A673 (cell line): ENCODE results near the gene SULT2B1. TPM values are rescaled to one million over a fixed set of nuclear protein-coding genes. Genes with fewer than 3 reads are reported as not detected.
A peak's percentile ranks its signal among the peaks of the same experiment; 100 is the strongest.

ENCODE experiments used
- BruUV-seq: library from RNA; stranded (reverse); fragments of 400-500 nt; replicated peaks from 2 replicates; lab custom pipeline; 2021; lab: Mats Ljungman, UMichigan
- CTCF ChIA-PET: fragments of 300-600 bp; sonication (Branson Sonifier 250); formaldehyde crosslinking; loops from one replicate; lab custom pipeline; 2022; ENCODE audit warnings: antibody characterized with exemption; lab: Charles Lee
- POLR2A ChIA-PET: fragments of 300-600 bp; sonication (Branson Sonifier 250); formaldehyde crosslinking; loops from one replicate; lab custom pipeline; 2022; ENCODE audit warnings: antibody characterized with exemption; ENCODE audit not compliant: low non-redundant PET; lab: Charles Lee
- DNase-seq: peaks from one replicate; pipeline ENCODE4 v3.0.0-alpha.2; 2015; ENCODE audit warnings: low spot score
- H3K27ac ChIP-seq: fragments of 200-600 bp; sonication (generic); 2 replicates; pipeline ENCODE4 v1.5.1; 2016; ENCODE audit warnings: mixed run types, low read depth, mild to moderate bottlenecking, mixed read lengths, antibody characterized with exemption, low read length; ENCODE audit not compliant: poor library complexity, severe bottlenecking
- H3K27me3 ChIP-seq: fragments of 200-600 bp; sonication (generic); replicated peaks from 2 replicates; pipeline ENCODE4 v1.6.1; 2017; ENCODE audit warnings: mixed run types, low read depth, mild to moderate bottlenecking, mixed read lengths, antibody characterized with exemption, low read length; ENCODE audit not compliant: insufficient read depth, poor library complexity
- H3K36me3 ChIP-seq: fragments of 200-600 bp; sonication (generic); 2 replicates; pipeline ENCODE4 v1.6.1; 2016; ENCODE audit warnings: mixed run types, mild to moderate bottlenecking, mixed read lengths, antibody characterized with exemption, low read length; ENCODE audit not compliant: insufficient read depth, poor library complexity, severe bottlenecking
- H3K4me1 ChIP-seq: fragments of 200-600 bp; sonication (generic); 2 replicates; pipeline ENCODE4 v1.6.1; 2017; ENCODE audit warnings: mixed run types, mild to moderate bottlenecking, mixed read lengths, antibody characterized with exemption, low read length; ENCODE audit not compliant: insufficient read depth, poor library complexity, severe bottlenecking
- H3K4me3 ChIP-seq: fragments of 200-600 bp; sonication (generic); 2 replicates; pipeline ENCODE4 v1.5.1; 2016; ENCODE audit warnings: low read depth, mixed run types, mild to moderate bottlenecking, mixed read lengths, low read length; ENCODE audit not compliant: poor library complexity, severe bottlenecking
- H3K9me3 ChIP-seq: fragments of 200-600 bp; sonication (generic); 2 replicates; pipeline ENCODE4 v1.6.1; 2016; ENCODE audit warnings: mixed run types, low read depth, mild to moderate bottlenecking, mixed read lengths, antibody characterized with exemption, low read length; ENCODE audit not compliant: poor library complexity, severe bottlenecking
- CTCF ChIP-seq: fragments of 300-800, 200-600 bp; sonication (generic); conservative IDR thresholded peaks from 2 replicates; pipeline ENCODE4 v1.5.1; 2017; ENCODE audit warnings: low read depth, mild to moderate bottlenecking, antibody characterized with exemption, low read length, moderate library complexity, mixed read lengths
- EZH2 ChIP-seq: fragments of 200-600 bp; sonication (generic); IDR thresholded peaks from 2 replicates; pipeline ENCODE4 v1.6.1; 2017; ENCODE audit warnings: borderline replicate concordance, low read depth, mild to moderate bottlenecking, mixed read lengths, antibody characterized with exemption, low read length; ENCODE audit not compliant: poor library complexity, severe bottlenecking
- intact Hi-C: fragments of 100-400 bp; cut with micrococcal nuclease; formaldehyde crosslinking; loops from one replicate; pipeline ENCODE4 v1.10.0; 2022; ENCODE audit not compliant: unreplicated experiment
- total RNA-seq: library from RNA; stranded (reverse); gene quantifications from 2 replicates; pipeline ENCODE4 v1.2.3, GENCODE V29; 2021

The SULT2B1 gene
- total RNA-seq, 1 experiment from 2014 or later: 0.60 TPM

GRCh38 chr19:48614436-48615230 is 62.7 kb downstream of the SULT2B1 start, which contains the start of gene FAM83E:
Gene FAM83E, minus strand, starts transcription at chr19:48615076. Its CDS starts 1,704 bp downstream, at chr19:48613372.
- no TSS peak for BruUV-seq
- Histone ChIP-seq H3K27ac (peak within 1 kb of the TSS; percentile 42), H3K4me3 (no peak within 1 kb of the TSS), H3K27me3 (no peaks in the 10 kb centered on the region), H3K36me3 (peaks cover 37% of the 10 kb centered on the region), H3K9me3 (no peaks in the 10 kb centered on the region), H3K4me1 (peaks cover 20% of the 10 kb centered on the region)
- ChIA-PET CTCF (no interaction called here), POLR2A (no interaction called here)
- peak; percentile 32 for DNase-seq
- TF ChIP-seq CTCF: no peak
- intact Hi-C loops: no loop called here

DNA sequence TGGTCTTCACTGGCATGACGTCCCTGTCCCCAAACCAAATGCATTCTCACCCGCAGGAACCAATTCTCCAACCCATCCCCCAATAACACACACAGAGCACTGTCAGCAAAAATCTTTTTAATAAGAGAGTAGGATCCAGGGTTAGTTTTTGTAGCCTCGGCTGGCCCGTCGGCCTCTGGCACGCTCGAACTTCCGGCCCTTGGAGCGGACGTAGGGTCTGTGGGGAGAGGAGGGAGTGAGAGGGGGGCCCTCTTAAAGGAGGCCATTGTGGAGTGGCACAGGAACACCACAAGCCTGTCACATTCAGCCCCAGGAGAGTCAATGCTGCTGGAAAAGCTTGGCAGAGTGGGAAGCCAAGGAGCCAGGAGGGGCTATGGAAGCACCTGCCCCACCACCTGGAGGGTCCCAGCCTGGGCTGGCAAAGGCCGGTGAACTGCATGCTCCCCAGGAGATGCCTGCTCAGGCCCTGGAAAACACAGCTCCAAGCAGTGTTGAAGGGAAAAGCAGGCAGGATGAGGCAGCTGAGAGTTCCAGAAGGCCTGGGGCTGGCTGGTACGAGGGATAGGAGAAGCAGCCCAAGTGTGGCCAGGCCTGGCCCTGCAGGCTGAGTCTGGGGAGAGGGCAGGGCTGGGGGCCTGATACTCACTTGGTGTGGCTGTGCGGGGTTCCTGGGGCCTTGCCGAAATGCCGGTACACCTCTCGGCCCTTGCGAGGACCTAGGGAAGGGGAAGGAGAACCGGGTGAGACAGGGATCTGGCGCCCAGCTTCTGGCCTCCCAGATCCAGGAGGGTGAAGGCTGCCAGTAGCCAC is 63.5 kb downstream of the SULT2B1 start:
- Histone ChIP-seq H3K27me3 (no peaks in the 10 kb centered on the region), H3K9me3 (no peaks in the 10 kb centered on the region), H3K27ac (peak overlapping the region; percentile 32), H3K4me3 (no peak overlapping the region), H3K36me3 (peaks cover 37% of the 10 kb centered on the region), H3K4me1 (peaks cover 20% of the 10 kb centered on the region)
- no peak for DNase-seq
- POLR2A ChIA-PET: no interaction called here
- CTCF ChIA-PET: interaction anchor here (0.6 kb wide), 1 partner anchor 92 kb away, joined by 4 read pairs; no protein-coding TSS in a partner anchor
- BruUV-seq: no TSS peak
- intact Hi-C loops: no loop called here
- TF ChIP-seq CTCF (no peak), EZH2 (no peak)

DNA sequence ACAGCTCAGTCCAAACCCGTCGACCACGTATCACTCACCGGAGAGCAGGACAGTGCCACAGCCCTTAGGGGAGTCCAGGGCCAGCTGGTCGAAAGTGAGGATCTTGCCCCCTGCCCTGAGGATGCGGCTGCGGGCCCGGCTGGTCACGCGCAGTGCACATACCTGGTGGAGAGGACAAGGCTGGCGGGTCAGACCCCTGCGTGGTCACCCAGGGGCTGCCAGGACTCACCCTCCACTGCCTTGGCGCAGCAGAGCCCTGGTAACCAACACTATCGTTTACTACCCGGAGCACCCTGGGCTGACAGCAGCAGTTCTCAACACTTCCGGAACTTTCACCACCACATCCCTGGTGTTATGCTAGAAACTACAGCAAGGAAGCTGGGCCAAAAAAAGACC is 64.1 kb downstream of the SULT2B1 start:
- intact Hi-C loops: no loop called here
- Histone ChIP-seq H3K4me3 (no peak overlapping the region), H3K27me3 (no peaks in the 10 kb centered on the region), H3K27ac (peak overlapping the region; percentile 32), H3K36me3 (peaks cover 37% of the 10 kb centered on the region), H3K4me1 (peaks cover 20% of the 10 kb centered on the region), H3K9me3 (no peaks in the 10 kb centered on the region)
- ChIA-PET CTCF (interaction anchor here (0.6 kb wide), 1 partner anchor 93 kb away, joined by 4 read pairs; no protein-coding TSS in a partner anchor), POLR2A (no interaction called here)
- no peak for DNase-seq
- TF ChIP-seq EZH2 (no peak), CTCF (no peak)
- no TSS peak for BruUV-seq
